HG03571 (cell line): ENCODE measurements around the gene FHIT.
"Not testable (repeated sequence)": the region's sequence is repeated elsewhere in the genome, so short reads cannot be mapped to it uniquely, and the experiment has no call there.

Experiments
- ATAC-seq: cut with Tn5 transposase; IDR thresholded peaks from one replicate; pipeline ENCODE4 v1.9.1; 2021; ENCODE audit not compliant: unreplicated experiment

Gene FHIT

GRCh38 chr3:61008153-61008997 lies 242.9 kb downstream of the FHIT start:
- ATAC-seq, result no peak

GRCh38 chr3:61005591-61005990 lies 245.7 kb downstream of the FHIT start:
- ATAC-seq, result no peak

- ATAC-seq, result no peak
These were observed 252.4 kb downstream of the FHIT start for GRCh38 chr3:60998858-60999257.

GRCh38 chr3:60992395-60992794 lies 258.9 kb downstream of the FHIT start:
- ATAC-seq, result no peak

- ATAC-seq, result no peak
These were observed 260.9 kb downstream of the FHIT start for GRCh38 chr3:60990442-60990730.

GRCh38 chr3:60989626-60990441 lies 261.4 kb downstream of the FHIT start:
- ATAC-seq, result no peak

GRCh38 chr3:60987191-60987590 lies 264.1 kb downstream of the FHIT start:
- not testable (repeated sequence) for ATAC-seq

GRCh38 chr3:60986552-60986951 lies 264.7 kb downstream of the FHIT start:
- ATAC-seq, result no peak

GRCh38 chr3:60983906-60984305 lies 267.3 kb downstream of the FHIT start:
- no peak for ATAC-seq

- ATAC-seq, result no peak
These were observed 270.9 kb downstream of the FHIT start for GRCh38 chr3:60980342-60980692.

GRCh38 chr3:60979461-60980341 lies 271.6 kb downstream of the FHIT start:
- ATAC-seq, result no peak

- no peak for ATAC-seq
These were observed 277.9 kb downstream of the FHIT start for GRCh38 chr3:60973321-60973720.

- no peak for ATAC-seq
These were observed 278.7 kb downstream of the FHIT start for GRCh38 chr3:60972599-60972998.

- ATAC-seq, result no peak
These were observed 280.4 kb downstream of the FHIT start for GRCh38 chr3:60970850-60971249.

- ATAC-seq, result no peak
These were observed 284.1 kb downstream of the FHIT start for GRCh38 chr3:60967141-60967540.

GRCh38 chr3:60957541-60957940 lies 293.7 kb downstream of the FHIT start:
- no peak for ATAC-seq

- no peak for ATAC-seq
These were observed 294.5 kb downstream of the FHIT start for GRCh38 chr3:60956729-60957128.

GRCh38 chr3:60955034-60955433 lies 296.2 kb downstream of the FHIT start:
- ATAC-seq, result no peak

- ATAC-seq, result no peak
These were observed 297.2 kb downstream of the FHIT start for GRCh38 chr3:60954048-60954447.

GRCh38 chr3:60953351-60953750 lies 297.9 kb downstream of the FHIT start:
- ATAC-seq, result no peak

GRCh38 chr3:60952055-60952454 lies 299.2 kb downstream of the FHIT start:
- no peak for ATAC-seq
